ENCODE measurements around the gene NFKB1. TPM values are rescaled to one million over a fixed set of nuclear protein-coding genes. Genes with fewer than 3 reads are reported as not detected.

Gene NFKB1
- total RNA-seq, 1 donor from 2014 or later, result 38.5 TPM

- Histone ChIP-seq H3K27me3 (no peaks in the 10 kb centered on the region), H3K27ac (no peak overlapping the region), H3K36me3 (peaks cover 0 to 5% of the 10 kb centered on the region in 2 donors), H3K4me1 (no peaks in the 10 kb centered on the region), H3K4me3 (no peak overlapping the region), H3K9me3 (no peaks in the 10 kb centered on the region)
- TF ChIP-seq POLR2AphosphoS5 (IDR thresholded peaks at IDR 0.05; ENCODE audit: insufficient read depth in 1 of 2, low read depth in 1 of 2) (no peak), POLR2A (IDR thresholded peaks at IDR 0.05) (no peak)
- TF ChIP-seq, protein P1, sequence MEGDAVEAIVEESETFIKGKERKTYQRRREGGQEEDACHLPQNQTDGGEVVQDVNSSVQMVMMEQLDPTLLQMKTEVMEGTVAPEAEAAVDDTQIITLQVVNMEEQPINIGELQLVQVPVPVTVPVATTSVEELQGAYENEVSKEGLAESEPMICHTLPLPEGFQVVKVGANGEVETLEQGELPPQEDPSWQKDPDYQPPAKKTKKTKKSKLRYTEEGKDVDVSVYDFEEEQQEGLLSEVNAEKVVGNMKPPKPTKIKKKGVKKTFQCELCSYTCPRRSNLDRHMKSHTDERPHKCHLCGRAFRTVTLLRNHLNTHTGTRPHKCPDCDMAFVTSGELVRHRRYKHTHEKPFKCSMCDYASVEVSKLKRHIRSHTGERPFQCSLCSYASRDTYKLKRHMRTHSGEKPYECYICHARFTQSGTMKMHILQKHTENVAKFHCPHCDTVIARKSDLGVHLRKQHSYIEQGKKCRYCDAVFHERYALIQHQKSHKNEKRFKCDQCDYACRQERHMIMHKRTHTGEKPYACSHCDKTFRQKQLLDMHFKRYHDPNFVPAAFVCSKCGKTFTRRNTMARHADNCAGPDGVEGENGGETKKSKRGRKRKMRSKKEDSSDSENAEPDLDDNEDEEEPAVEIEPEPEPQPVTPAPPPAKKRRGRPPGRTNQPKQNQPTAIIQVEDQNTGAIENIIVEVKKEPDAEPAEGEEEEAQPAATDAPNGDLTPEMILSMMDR (IDR thresholded peaks at IDR 0.05), result no peak
- DNase-seq (ENCODE audit: extremely low spot score in 2 of 2), result no peak
- intact Hi-C loops (cut with DNase I), result loop anchor here (10.0 kb wide), 1 partner anchor 385 kb away; the partner anchor contains the start of gene SLC9B1
Observed at GRCh38 chr4:102629673-102630072, 128.5 kb downstream of the NFKB1 start.

DNA sequence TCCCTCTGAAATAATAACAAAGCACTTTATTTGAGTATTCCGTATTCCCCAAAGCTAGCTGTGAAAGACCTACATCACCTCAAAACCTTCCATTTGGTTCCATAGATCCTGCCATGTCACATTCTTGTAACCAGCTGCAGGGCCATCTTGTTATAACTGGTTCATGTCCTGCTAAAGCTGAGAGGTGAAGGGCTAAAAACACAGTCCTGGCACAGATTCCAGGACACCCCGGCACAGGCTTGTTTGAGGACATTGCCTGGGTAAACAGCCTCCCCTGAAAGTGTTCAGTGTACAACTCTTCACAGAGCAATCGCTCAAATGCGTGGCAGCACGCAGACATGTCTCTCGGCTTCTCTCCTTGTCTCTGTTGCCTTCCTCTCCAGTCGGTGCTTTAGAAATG is 130.5 kb downstream of the NFKB1 start:
- DNase-seq (ENCODE audit: extremely low spot score in 2 of 2), result no peak
- Histone ChIP-seq H3K4me1 (no peaks in the 10 kb centered on the region), H3K36me3 (peaks cover 0 to 11% of the 10 kb centered on the region in 2 donors), H3K27me3 (no peaks in the 10 kb centered on the region), H3K9me3 (no peaks in the 10 kb centered on the region), H3K27ac (no peak overlapping the region), H3K4me3 (no peak overlapping the region)
- TF ChIP-seq POLR2A (IDR thresholded peaks at IDR 0.05), result no peak
- TF ChIP-seq, protein P1 (IDR thresholded peaks at IDR 0.05), result no peak
- no peak for TF ChIP-seq POLR2AphosphoS5 (IDR thresholded peaks at IDR 0.05; ENCODE audit: insufficient read depth in 1 of 2, low read depth in 1 of 2)
- intact Hi-C loops (cut with DNase I), result no loop called here

DNA sequence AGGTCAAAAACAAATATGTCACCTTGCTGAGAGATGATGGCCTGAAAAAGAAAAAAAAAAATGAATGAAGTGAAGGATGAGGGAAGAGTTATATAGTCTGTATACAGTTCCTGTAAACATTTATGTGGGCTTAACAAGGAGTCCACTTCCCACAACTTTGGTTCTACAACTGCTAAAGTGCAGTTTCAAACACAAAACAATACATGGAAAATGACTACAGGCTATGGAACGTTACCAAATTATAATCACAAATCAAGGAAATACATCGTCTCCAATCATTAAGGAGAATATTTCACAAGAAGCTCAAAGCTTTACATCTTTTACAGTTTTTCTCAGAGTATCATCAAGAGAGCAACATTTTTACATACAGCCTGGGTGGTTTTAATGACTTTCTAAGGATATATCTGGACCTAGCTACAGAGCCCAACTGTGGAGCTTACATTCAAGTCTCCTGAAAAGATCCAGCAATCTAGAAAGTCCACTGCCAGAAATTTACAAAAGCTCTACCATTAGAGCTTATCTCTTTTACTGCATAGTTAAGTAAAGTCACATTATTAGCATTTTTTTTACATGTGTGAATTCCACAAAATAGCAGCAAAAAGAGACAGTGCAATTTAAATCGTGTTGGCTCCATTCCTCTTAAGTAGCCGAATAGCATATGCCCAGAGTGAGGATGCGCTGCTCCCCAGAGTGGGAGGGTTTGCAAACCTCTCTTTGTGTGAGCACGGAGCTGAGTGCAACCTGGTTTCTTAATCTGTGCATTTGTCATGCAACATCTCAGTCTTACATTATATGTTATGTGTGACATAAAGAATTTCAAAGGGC is 131.3 kb downstream of the NFKB1 start:
- Histone ChIP-seq H3K4me1 (no peaks in the 10 kb centered on the region), H3K9me3 (no peaks in the 10 kb centered on the region), H3K27ac (no peak overlapping the region), H3K4me3 (no peak overlapping the region), H3K36me3 (peaks cover 0 to 11% of the 10 kb centered on the region in 2 donors), H3K27me3 (no peaks in the 10 kb centered on the region)
- intact Hi-C loops (cut with DNase I), result no loop called here
- DNase-seq (ENCODE audit: extremely low spot score in 2 of 2), result no peak
- TF ChIP-seq POLR2AphosphoS5 (IDR thresholded peaks at IDR 0.05; ENCODE audit: insufficient read depth in 1 of 2, low read depth in 1 of 2) (no peak), POLR2A (IDR thresholded peaks at IDR 0.05) (no peak)
- TF ChIP-seq, protein P1 (IDR thresholded peaks at IDR 0.05), result no peak

GRCh38 chr4:102633100-102633499 is 131.9 kb downstream of the NFKB1 start:
- peaks cover 0 to 11% of the 10 kb centered on the region in 2 donors for H3K36me3 ChIP-seq
- H3K27me3 ChIP-seq, result no peaks in the 10 kb centered on the region
- no peaks in the 10 kb centered on the region for H3K4me1 ChIP-seq
- intact Hi-C loops (cut with DNase I), result no loop called here
- no peak for DNase-seq (ENCODE audit: extremely low spot score in 2 of 2)
- TF ChIP-seq POLR2AphosphoS5 (IDR thresholded peaks at IDR 0.05; ENCODE audit: insufficient read depth in 1 of 2, low read depth in 1 of 2) (no peak), POLR2A (IDR thresholded peaks at IDR 0.05) (no peak)
- H3K4me3 ChIP-seq, result no peak overlapping the region
- H3K27ac ChIP-seq, result no peak overlapping the region
- no peaks in the 10 kb centered on the region for H3K9me3 ChIP-seq

- Histone ChIP-seq H3K27ac (no peak overlapping the region), H3K4me1 (no peaks in the 10 kb centered on the region), H3K36me3 (peaks cover 0 to 18% of the 10 kb centered on the region in 2 donors), H3K4me3 (no peak overlapping the region), H3K27me3 (no peaks in the 10 kb centered on the region), H3K9me3 (no peaks in the 10 kb centered on the region)
- intact Hi-C loops (cut with DNase I), result no loop called here
- DNase-seq (ENCODE audit: extremely low spot score in 2 of 2), result no peak
- no peak for TF ChIP-seq POLR2AphosphoS5 (IDR thresholded peaks at IDR 0.05; ENCODE audit: insufficient read depth in 1 of 2, low read depth in 1 of 2)
- TF ChIP-seq POLR2A (IDR thresholded peaks at IDR 0.05), result no peak
- TF ChIP-seq, protein P1 (IDR thresholded peaks at IDR 0.05), result no peak
Observed at GRCh38 chr4:102637391-102637790, 136.2 kb downstream of the NFKB1 start.
